Measurements from ENCODE around the gene IFITM1. TPM values are rescaled to one million over a fixed set of nuclear protein-coding genes. Genes with fewer than 3 reads are reported as not detected.
"Not testable (repeated sequence)": the region's sequence is repeated elsewhere in the genome, so short reads cannot be mapped to it uniquely, and the experiment has no call there.

IFITM1 gene
- total RNA-seq, 1 experiment from 2014 or later, result 3.2 TPM

DNA sequence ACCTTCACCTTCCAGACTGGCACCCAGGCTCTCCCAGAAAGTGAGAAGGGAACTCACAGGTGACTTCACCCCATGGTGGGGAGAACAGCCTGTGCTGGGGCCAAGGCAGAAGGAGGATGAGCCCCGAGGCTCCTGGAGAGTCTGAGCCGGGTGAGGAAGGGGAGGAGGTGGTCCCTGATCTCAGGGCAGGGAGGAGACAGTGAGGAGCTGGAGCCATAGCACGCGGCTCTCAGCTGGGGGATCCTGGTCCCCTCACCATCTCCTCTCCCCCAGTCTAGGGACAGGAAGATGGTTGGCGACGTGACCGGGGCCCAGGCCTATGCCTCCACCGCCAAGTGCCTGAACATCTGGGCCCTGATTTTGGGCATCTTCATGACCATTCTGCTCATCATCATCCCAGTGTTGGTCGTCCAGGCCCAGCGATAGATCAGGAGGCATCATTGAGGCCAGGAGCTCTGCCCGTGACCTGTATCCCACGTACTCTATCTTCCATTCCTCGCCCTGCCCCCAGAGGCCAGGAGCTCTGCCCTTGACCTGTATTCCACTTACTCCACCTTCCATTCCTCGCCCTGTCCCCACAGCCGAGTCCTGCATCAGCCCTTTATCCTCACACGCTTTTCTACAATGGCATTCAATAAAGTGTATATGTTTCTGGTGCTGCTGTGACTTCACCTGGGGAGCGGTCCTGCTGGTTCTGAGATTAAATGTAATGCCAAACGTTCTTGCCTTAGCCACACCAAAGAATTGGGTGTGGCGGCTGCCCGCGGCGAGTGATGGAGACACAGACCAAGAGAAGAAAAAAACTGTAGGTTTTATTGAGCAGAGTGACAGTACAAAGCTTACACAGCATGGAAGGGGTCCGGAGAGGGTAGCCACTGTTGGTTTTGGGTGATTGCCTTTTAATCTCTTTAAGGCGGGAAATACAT is 4.8 kb upstream of the IFITM1 start:
- not testable (repeated sequence) for DNase-seq (ENCODE audit: low read depth)

DNA sequence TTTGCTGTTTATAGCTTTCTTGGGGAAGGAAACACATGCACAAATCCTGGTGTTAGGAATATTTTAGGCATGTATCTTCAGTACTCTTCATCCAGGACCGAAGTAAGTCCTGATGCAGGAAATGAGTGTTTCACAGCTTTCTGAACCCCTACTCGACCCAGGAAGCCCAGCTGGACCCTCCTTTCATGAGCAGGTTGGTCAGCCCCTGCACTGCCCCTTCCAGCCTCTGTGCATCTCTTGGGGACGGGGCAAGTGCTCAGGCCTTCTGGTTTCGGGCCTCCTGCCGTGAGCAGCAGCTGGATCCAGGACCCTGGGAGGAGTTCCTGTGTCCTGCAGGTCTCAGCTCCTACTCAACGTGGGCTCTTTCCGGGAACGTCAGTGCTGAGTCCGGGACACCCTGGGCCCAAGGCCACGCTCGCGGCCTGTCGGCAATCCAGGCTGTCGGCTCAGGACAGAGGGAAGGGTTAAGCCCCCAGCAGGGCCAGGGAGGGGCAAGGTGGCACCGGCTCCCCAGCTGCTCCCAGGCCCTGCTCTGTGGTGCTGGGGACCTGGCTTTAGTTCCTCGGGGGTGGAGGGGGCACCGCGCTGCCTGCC is 3.8 kb upstream of the IFITM1 start:
- peak; percentile 20 for DNase-seq (ENCODE audit: low read depth)

DNA sequence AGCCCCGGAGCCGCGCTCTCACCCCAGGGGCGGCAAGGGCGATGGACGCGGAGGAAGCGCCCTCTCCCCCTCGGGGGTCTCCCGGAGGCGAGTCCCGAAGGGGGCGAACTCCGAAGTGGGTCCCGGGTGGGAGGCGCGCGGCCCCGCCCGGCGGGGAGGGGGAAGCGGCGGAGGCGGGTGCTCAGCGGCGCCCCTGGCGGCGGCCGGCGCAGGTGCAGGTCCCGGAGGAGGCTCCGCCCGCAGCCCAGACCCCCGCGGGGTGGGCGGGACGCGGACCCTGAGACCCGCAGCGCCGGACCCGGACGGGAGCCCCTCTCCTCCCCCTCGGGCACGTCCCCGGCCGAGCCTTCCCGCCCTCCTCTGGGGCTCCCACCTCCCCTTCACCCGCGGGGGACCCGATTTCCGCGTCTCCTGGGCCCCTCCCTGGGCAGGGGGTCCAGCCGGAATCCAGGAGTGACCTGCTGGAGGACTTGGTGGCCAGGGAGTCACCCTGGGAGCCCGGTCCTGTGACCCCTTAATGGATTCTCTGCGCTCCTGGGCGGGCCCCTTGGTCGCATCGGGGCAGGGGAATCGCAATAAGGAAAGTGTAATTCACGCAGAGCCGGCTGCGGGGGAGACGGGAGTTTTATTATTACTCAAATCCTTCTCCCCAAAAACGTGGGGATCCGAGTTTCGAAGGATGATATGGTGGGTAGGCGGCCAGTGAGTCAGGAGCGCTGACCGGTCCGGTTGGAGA is 2.7 kb upstream of the IFITM1 start:
- not testable (repeated sequence) for DNase-seq (ENCODE audit: low read depth)

DNA sequence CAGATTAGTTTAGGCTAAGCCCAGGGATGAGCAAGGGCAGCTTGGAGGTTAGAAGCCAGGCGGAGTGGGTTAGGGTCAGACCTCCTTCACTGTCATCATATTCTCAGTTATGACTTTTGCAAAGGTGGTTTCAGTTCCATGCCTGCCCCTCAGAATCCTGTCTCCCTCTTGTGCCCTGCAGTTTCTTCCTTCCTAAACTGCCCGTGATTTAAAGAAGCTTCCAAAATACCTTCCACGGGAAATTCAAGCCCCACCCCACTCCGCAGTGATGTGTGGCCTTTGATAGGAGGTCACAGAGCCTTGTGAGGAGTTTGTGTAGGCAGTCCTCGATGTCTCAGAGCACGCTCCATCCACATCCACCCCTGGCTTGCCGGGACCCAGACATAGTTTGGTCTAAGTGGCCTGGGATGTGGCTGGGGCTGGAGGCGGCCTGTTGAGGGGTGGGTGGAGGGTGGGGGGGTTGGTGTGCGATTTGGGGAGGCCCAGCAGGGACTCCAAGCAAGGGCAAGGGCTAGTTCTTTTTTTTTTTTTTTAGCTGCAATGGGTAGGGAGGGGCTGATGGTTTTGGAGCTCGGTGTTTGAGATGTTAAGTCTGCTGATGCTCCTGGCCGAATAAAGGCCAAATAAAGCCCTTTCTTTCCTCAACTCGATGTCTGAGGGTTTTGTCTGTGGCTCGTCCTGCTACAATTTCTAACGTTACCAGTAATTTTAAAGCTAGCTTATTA is 1.6 kb upstream of the IFITM1 start:
- DNase-seq (ENCODE audit: low read depth), result no peak

DNA sequence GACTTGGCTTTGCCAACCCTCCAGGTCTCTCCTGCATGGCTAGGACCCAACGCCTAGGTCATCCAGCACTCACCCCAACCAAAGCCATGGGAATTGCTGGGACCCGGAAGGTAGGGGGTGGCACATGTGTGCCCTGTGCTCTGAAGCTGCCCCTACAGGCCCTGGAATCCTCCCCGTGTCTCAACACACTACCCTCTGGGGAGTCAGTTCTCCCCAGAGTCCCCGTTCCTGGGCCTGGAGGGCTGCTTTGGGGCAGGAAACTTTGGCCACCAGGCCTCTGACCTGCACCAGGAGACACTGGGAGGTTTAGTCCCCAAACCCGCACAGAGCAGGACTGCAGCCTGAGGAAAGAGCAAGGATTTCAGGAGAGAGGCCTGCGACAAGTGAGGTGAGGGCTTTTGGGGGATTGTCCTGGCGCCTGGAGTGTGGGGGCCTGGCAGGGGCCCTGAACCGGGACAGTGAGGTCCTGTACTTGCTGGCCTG is 495 bp upstream of the IFITM1 start:
- no peak for DNase-seq (ENCODE audit: low read depth)

DNA sequence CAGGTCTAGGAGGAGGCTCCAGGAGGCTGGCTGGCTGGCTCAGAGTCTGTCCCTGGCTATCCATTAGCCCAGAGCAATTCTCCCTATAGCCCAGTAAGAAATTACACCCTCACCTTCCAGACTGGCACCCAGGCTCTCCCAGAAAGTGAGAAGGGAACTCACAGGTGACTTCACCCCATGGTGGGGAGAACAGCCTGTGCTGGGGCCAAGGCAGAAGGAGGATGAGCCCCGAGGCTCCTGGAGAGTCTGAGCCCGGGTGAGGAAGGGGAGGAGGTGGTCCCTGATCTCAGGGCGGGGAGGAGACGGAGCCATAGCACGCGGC is 675 bp downstream of the IFITM1 start:
- not testable (repeated sequence) for DNase-seq (ENCODE audit: low read depth)

DNA sequence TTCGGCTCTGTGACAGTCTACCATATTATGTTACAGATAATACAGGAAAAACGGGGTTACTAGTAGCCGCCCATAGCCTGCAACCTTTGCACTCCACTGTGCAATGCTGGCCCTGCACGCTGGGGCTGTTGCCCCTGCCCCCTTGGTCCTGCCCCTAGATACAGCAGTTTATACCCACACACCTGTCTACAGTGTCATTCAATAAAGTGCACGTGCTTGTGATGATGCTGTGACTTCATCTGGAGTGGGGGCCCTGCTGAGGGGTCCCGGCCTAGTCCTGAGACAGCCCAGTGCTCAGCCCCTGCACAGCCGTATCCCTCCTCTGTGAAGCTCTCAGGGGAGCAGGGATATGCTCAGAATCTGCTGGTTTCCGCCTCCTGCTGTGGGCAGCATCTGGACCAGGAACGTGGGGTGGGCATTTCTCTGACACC is 1.2 kb downstream of the IFITM1 start:
- DNase-seq (ENCODE audit: low read depth), result no peak

DNA sequence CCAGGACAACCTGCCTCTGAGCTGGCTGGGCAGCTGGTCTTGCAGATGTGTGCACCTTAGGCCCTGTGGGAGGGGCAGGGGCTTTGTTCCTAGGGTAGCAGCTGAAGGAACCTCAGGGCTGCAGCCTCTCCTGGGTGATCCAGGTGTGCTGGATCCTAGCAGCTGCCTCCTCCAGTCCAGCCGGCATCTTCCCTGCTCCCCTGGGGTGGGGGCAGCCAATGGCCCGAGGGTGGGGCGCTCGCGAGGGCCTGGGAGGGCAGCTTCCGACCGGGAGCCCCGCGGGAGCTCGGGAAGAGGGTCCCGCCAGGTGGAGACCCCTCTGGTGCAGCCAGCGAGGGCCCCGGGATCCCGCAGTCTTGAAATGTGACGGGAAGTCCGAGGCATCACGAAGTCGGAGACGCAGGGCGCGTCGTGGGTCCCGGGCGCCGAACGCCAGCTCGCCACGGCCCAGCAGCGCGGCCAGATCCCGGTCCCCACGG is 1.7 kb downstream of the IFITM1 start:
- no peak for DNase-seq (ENCODE audit: low read depth)

DNA sequence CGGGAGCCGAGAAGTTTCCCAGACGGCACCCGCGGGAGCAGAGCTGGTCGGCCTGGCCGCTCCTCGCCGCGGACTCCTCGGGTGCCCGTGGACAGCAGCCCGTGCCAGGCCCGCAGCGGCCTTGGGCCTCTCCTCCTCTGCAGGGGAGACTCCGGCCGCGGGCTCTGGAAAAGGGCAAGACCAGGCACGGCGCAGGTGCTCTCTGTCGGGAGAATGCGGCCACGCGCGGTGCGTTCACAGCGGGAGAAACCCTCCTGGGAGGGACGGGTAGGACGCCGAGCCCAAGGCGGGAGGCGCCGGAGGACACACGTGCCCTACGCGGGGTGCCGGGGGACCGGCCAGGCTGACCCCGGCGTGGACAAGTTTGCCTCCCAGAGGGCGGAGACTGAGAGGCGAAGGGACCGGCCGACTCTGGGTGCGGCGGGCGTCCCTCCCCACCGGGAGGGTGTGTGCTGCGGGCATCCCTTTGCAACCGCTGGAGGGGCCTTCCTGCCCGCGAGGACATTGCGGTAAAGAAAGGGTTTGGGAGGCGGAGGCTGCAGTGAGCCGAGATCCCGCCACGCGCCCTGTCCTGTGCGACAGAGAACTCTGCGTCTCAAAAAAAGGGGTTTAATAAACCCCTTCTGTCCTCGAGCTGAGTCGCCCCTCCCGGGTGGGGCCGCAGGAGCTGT is 2.3 kb downstream of the IFITM1 start:
- no peak for DNase-seq (ENCODE audit: low read depth)

DNA sequence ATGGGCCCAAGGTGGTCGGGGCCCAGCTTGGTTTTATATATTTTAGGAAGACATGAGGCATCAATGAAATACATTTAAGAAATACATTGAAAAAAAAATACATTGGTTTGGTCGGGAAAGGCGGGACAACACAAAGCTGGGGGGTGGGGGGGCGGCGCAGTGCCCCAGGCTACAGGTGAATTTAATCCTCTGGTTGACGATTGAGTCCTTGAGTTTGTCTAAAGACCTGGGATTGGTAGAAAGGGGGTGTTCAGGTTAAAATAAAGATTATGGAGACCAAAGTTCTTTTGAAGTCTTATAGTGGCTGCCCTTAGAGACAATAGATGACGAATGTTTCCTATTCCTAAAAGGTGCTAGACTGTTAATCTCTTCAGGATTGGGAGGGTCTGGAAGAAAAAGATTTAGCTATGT is 3.1 kb downstream of the IFITM1 start:
- DNase-seq (ENCODE audit: low read depth), result no peak

DNA sequence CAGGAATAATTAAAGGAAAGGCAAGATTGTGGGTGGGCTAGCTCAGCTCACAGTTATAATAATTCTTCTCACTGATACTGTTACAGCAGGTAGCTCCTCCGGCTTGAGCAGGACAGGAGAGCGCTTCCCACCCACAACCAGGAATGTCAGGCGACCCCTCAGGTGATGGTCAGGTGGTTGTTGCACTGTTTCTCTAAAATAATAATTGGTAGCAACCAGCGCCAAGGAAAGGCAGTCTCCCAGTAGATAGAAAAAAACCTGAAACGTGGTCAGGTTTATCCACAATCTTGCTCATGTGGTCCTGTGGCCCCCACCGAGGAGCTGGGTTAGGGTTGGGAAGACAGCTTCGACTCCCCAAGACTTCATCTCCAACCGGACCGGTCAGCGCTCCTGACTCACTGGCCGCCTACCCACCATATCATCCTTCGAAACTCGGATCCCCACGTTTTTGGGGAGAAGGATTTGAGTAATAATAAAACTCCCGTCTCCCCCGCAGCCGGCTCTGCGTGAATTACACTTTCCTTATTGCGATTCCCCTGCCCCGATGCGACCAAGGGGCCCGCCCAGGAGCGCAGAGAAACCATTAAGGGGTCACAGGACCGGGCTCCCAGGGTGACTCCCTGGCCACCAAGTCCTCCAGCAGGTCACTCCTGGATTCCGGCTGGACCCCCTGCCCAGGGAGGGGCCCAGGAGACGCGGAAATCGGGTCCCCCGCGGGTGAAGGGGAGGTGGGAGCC is 4.0 kb downstream of the IFITM1 start:
- not testable (repeated sequence) for DNase-seq (ENCODE audit: low read depth)

DNA sequence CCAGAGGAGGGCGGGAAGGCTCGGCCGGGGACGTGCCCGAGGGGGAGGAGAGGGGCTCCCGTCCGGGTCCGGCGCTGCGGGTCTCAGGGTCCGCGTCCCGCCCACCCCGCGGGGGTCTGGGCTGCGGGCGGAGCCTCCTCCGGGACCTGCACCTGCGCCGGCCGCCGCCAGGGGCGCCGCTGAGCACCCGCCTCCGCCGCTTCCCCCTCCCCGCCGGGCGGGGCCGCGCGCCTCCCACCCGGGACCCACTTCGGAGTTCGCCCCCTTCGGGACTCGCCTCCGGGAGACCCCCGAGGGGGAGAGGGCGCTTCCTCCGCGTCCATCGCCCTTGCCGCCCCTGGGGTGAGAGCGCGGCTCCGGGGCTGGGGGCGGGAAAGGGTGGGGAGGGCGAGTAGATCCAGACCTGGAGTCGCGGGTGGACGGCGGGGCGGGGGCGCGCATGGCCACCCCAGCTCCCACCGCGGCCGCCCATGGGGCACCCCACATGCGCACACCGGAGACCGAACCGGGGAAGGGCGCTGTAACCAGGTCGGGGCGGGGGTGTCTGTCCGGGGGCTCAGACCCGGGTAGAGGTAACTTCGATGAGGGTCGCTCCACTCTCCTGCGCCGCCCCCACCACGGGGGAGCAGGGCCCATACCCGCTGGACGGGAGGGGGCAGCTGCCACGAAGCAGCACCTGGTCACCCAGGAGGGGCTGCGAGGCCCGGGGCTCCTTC is 4.7 kb downstream of the IFITM1 start:
- DNase-seq (ENCODE audit: low read depth), result not testable (repeated sequence)

DNA sequence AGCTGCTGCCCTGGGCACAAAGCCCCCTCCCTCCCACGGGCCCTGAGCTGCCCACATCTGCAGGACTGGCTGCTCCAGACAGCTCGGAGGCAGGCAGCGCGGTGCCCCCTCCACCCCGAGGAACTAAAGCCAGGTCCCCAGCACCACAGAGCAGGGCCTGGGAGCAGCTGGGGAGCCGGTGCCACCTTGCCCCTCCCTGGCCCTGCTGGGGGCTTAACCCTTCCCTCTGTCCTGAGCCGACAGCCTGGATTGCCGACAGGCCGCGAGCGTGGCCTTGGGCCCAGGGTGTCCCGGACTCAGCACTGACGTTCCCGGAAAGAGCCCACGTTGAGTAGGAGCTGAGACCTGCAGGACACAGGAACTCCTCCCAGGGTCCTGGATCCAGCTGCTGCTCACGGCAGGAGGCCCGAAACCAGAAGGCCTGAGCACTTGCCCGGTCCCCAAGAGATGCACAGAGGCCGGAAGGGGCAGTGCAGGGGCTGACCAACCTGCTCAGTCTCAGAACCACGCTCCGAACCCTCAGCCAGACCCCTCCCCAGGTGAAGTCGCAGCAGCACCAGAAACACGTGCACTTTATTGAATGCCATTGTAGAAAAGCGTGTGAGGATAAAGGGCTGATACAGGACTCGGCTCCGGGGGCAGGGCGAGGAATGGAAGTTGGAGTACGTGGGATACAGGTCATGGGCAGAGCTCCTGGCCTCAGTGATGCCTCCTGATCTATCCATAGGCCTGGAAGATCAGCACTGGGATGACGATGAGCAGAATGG is 5.5 kb downstream of the IFITM1 start:
- DNase-seq (ENCODE audit: low read depth), result peak; percentile 22

DNA sequence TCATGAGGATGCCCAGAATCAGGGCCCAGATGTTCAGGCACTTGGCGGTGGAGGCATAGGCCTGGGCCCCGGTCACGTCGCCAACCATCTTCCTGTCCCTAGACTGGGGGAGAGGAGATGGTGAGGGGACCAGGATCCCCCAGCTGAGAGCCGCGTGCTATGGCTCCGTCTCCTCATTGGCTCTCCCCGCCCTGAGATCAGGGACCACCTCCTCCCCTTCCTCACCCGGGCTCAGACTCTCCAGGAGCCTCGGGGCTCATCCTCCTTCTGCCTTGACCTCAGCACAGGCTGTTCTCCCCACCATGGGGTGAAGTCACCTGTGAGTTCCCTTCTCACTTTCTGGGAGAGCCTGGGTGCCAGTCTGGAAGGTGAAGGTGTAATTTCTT is 6.0 kb downstream of the IFITM1 start:
- DNase-seq (ENCODE audit: low read depth), result not testable (repeated sequence)

DNA sequence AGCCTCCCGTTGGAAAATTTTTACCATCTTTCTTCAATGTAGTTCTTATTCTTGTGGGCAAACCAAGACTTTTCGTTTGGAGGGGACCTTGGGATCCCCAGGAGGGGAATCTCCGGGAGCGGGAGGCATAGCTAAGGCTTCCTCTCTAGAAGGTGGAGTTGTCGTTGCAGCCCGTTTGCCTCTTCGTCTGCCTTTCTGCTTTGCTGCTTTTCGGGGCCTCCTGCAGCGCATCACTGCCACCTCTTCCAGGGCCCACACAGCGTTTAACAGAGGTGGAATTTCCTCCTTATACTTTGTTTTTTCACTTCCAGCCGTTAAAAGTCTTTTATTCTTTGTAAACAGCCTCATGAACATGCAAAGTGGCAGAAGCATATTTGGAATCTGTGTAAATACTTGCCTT is 10.3 kb downstream of the IFITM1 start:
- no peak for DNase-seq (ENCODE audit: low read depth)

DNA sequence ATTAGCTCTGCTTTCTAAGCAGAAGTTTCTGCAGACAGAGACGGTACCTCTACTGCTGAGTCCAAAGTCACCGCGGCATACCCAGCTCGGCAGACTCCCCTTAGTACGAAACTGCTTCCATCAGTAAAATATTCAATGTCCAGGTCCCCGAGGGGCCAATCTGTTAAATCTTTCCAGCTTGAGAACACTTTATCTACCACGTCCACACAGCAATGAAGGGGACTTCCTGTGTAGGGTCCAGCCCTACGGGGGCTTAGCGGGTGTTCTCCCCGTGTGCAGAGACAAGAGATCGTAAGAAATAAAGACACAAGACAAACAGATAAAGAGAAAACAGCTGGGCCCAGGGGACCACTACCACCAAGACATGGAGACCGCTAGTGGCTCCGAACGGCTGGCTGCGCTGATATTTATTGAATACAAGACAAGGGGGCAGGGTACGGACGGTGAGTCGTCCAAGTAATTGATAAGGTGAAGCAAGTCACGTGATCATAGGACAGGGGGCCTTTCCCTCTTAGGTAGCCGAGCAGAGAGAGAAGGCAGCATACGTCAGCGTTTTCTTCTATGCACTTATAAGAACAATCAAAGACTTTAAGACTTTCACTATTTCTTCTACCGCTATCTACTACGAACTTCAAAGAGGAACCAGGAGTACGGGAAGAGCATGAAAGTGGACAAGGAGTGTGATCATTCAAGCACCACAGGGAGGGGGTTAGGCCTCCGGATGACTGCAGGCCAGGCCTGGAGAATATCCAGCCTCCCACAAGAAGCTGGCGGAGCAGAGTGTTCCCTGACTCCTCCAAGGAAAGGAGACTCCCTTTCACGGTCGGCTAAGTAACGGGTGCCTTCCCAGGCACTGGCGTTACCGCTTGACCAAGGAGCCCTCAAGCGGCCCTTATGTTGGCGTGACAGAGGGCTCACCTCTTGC is 11.0 kb downstream of the IFITM1 start:
- not testable (repeated sequence) for DNase-seq (ENCODE audit: low read depth)

DNA sequence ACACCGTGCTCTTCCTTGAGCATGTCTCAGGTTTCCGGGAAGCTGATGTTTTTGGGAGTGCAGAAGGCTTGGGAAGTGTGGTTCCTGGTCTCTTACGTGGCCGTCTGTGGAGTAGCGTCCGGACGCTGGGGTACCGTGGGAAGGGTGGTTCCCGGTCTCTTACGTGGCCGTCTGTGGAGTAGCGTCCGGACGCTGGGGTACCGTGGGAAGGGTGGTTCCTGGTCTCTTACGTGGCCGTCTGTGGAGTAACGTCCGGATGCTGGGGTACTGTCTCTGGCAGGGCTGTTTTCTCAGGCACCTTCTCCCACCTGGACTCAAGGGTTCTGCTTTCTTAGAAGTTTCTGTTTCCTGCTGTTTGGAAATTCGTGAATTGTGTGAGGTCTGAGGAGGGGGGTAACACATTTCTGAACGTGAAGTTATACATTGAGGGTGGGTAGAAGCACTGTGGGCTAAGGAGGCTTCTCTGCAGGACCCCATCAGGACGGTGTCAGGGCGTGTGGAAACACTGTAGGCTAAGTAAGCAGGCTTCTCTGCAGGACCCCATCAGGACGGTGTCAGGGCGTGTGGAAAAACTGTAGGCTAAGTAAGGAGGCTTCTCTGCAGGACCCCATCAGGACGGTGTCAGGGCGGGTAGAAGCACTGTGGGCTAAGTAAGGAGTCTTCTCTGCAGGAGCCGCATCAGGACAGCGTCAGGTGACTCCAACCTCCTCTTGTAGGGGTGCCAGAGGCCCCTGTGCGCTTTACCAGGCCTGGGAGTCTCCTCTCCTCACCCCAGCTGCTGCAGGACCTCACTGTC is 12.2 kb downstream of the IFITM1 start:
- DNase-seq (ENCODE audit: low read depth), result no peak
